HG02870 (cell line): Measurements from ENCODE around the gene KCTD16.

Experiments
- ATAC-seq: cut with Tn5 transposase; IDR thresholded peaks from one replicate; pipeline ENCODE4 v1.9.1; 2021; ENCODE audit warnings: mild to moderate bottlenecking, moderate library complexity; ENCODE audit not compliant: unreplicated experiment

The KCTD16 gene

DNA sequence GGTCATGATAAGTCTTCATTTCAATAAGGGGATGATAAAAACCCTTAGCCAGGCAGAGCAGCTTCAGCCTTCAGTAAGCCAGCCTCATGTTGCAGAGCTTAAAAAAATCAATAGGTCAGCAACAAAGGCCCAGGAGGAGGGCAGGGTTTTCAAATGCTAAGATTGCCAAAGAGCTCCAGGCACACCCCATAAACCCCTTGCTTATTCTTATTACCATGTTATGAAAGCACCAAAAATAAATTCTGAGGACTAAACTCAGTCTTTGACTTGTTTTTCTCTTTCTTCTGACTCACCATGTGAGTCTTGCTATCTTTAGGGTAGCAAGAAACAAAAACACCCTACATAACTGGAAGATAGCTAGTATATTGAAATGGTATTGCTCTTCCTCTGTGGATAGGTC lies 317.1 kb downstream of the KCTD16 start:
- no peak for ATAC-seq

DNA sequence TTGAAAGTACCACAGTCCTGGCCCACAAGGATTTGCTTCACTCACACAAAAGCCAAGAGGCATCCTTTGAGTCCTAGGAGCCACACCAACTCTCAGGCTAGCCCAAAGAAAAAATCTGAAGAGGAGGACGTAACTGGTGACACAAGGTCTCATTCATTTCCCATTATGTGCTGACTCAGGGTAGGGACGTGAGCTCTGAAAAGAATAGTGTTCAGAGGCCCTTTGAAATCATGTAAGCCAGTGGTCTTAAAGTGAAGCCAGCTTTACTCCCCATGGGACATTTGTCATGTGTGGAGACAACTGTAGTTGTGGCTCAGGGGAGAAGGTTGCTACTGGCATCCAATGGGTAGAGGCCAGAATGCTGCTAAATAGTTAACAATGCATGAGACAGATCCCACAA lies 332.4 kb downstream of the KCTD16 start:
- ATAC-seq, result no peak

DNA sequence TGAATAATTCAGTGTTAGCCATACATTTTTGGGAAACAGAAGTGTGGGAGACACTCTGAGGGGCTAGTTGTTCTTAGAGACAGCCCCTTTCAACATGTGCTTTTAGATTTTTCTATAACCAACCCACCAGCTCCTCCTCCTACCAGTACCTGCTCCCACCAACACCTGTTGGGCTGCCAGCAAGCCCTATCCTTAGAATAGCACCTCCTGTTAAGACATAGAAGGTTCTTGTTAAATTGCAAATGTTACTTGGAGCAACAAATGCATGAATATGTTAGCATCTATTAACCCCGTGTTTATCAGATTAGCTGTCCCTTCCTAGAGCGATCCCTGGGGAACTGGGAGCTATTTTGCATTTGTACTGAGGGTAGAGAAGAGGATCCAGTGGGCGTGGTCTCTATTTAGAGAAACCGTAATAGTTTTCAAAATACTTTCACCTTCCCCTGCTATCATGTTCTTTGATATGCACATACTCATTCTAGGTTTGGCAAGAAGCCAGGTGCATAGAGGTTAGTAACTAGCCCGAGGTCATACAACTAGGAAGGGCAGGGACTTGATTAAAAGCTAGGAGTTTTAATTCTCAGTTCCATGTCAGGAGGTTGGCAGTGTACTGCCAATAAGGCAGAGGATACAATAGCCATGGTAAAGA lies 334.4 kb downstream of the KCTD16 start:
- no peak for ATAC-seq

DNA sequence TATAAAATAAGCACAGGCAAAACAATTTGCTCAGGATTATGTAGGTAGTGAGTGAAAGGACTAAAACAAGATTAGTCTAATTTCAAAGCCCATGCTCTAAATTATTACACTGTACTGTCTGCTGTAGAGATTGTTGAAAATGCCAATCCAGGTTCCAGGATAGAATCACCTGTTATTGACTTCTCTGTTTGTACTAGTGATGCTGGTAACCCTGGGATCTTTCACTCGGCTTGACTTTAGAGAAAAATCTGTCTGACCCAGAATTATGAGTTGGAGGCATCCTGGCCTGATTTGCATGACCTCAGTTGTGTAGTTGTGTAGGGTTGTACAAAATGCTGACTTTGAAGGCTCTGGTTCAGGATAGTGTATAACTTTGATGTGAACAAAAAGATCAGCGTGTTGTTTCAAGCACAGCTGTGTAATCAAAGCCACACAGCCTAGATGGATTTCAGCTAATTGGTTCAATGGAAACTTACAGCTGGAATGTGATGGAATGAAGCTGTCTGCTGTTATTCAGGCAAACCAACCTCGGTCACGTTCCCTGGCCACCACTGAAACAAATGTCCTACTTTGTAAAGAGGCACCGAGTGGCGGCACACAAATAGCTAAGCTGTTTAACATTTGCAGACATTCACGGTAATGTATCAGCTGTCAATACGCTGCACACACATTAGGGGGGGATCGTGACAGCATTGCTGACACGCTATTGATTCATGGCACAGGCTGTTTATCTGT lies 340.3 kb downstream of the KCTD16 start:
- no peak for ATAC-seq

DNA sequence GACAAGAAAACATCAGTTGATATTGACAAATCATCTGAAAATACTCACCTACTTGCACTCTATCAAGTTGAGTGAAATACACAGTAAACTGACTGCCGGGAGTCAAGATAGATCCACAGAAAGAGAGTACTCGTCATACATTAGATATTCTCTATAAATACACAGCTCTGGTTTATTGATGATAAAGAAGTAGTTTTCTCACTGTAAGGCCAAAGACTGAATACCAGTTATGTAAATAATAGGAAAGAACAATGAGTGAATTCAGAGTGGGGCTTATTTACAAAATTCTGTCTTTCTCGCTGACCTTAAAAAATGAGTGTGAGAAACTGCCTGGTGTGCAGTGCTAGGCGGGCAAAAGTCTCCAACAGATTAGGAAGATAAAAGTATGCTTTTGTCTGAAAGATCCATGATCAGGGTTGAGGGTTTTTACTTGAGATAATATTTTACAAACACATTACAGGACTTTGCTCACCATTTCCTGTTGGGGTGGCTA lies 341.0 kb downstream of the KCTD16 start:
- ATAC-seq, result no peak

DNA sequence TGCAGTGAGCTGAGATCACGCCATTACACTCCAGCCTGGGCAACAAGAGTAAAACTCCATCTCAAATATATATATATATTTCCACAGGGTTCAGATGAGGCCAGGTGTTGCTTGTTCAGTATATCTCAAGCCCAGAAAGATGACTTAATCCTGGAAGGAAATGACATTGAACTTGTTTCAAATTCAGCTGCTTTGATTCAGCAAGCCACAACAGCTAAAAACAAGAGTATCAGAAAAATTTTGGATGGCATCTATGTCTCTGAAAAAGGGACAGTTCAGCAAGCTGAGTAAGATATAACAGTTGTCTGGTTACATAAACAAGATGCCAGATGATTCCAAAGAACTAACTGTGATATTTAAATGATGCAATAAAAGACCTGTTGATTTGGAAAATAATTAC lies 352.0 kb downstream of the KCTD16 start:
- ATAC-seq, result no peak

DNA sequence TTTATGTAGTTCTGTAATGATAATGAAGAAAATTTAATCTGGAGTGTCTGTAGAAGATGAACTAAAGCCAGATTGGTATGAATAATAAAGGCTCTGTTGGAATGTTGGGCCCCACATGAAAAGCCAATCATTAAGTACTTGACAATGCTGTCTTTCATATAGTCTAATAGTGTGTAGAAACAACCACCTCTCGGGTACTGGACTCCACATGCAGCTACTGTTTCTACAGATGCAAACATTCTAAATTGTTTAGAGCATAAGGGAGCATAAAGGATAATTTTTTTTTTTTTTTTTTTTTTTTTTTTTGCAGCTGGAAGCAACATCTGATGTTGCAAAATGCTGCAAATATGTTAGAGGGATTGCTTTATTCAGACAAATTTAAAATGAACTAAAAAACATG lies 354.3 kb downstream of the KCTD16 start:
- no peak for ATAC-seq

DNA sequence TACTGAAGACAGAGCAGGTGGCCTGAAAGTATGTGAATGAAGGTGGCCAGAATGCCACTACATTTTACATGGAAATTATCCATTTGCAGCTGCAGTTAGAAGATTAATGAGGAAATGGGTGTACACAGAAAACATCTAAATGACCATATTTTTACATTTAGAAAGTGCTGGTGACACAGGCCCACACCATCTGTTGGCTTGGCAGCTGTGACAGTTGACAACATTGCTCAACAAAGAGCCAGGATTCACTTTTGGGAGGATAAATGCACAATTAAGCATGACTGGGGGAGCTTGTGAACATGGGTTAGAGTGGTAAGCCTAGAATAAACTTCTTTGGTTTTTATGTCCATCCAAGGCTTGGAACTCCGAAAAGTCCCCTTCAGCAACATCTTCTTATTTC lies 360.5 kb downstream of the KCTD16 start:
- ATAC-seq, result no peak
